GM12878 (cell line): ENCODE results near the gene CCNY. TPM values are rescaled to one million over a fixed set of nuclear protein-coding genes. Genes with fewer than 3 reads are reported as not detected.

Experiments
- ATAC-seq: fragments of 200-7000 bp; cut with Tn5 transposase; 3 replicates; pipeline ENCODE4 v1.9.1; 2020; ENCODE audit warnings: mild to moderate bottlenecking, moderate library complexity
- BruUV-seq: library from RNA; stranded (reverse); fragments of 400-500 nt; replicated peaks from 2 replicates; lab custom pipeline; 2021; lab: Mats Ljungman, UMichigan
- CTCF ChIA-PET: fragments of 300-600 bp; sonication (Branson Sonifier 250); formaldehyde crosslinking; extraction: SDS; loops from one replicate; lab custom pipeline; 2021; ENCODE audit warnings: inconsistent platforms; lab: Yijun Ruan, JAX
- POLR2A ChIA-PET: fragments of 350-600 bp; formaldehyde crosslinking; extraction: SDS; loops from one replicate; lab custom pipeline; 2021; ENCODE audit warnings: inconsistent platforms; lab: Charles Lee
- RAD21 ChIA-PET: fragments of 300-600 bp; sonication (Branson Sonifier 250); formaldehyde crosslinking; loops from one replicate; lab custom pipeline; 2023; ENCODE audit warnings: antibody characterized with exemption; ENCODE audit not compliant: unreplicated experiment; lab: Charles Lee
- SMC1A ChIA-PET: fragments of 300-600 bp; sonication (Branson Sonifier 250); formaldehyde crosslinking; loops from one replicate; lab custom pipeline; 2023; ENCODE audit not compliant: unreplicated experiment, uncharacterized antibody; lab: Charles Lee
- DNase-seq: peaks from one replicate; pipeline ENCODE4 v3.0.0-alpha.2; 2011; ENCODE audit warnings: low read depth, low spot score
- FAIRE-seq: peaks from 3 replicates; lab custom pipeline; 2011; peaks lifted over from hg19 to GRCh38; lab: Jason Lieb, UNC
- H2AFZ ChIP-seq: 2 replicates; pipeline ENCODE4 v1.6.0; 2011; ENCODE audit warnings: low read depth, low read length, control low read depth; ENCODE audit not compliant: control insufficient read depth
- H3K27ac ChIP-seq: 2 replicates; pipeline ENCODE4 v1.5.1; 2011; ENCODE audit warnings: control low read depth; ENCODE audit not compliant: control insufficient read depth, insufficient read depth
- H3K27me3 ChIP-seq, 2 experiments: replicated peaks in 1 of 2; 2 replicates each; pipeline versions ENCODE4 v1.6.0 to v1.6.1; 2011; ENCODE audit warnings: low read length in 1 of 2; ENCODE audit not compliant: control insufficient read depth in 2 of 2, insufficient read depth in 2 of 2
- H3K36me3 ChIP-seq, 2 experiments: 2 replicates each; pipeline ENCODE4 v1.5.1; 2011; ENCODE audit warnings: low read length in 1 of 2; ENCODE audit not compliant: control insufficient read depth in 2 of 2, insufficient read depth in 2 of 2
- H3K4me1 ChIP-seq: 2 replicates; pipeline ENCODE4 v1.6.1; 2011; ENCODE audit warnings: mild to moderate bottlenecking, low read length, moderate library complexity, mixed read lengths; ENCODE audit not compliant: control insufficient read depth, insufficient read depth
- H3K4me2 ChIP-seq: 2 replicates; pipeline ENCODE4 v1.6.0; 2011; ENCODE audit warnings: control low read depth; ENCODE audit not compliant: control insufficient read depth, insufficient read depth
- H3K4me3 ChIP-seq: fragments of 200-600 bp; sonication (generic); 2 replicates; pipeline ENCODE4 v1.5.1; 2016
- H3K79me2 ChIP-seq: 2 replicates; pipeline ENCODE4 v1.6.0; 2011; ENCODE audit warnings: low read length; ENCODE audit not compliant: control insufficient read depth, insufficient read depth
- H3K9ac ChIP-seq: 2 replicates; pipeline ENCODE4 v1.8.0; 2011; ENCODE audit warnings: low read length, control low read depth, mixed read lengths; ENCODE audit not compliant: control insufficient read depth, insufficient read depth
- H3K9me3 ChIP-seq: replicated peaks from 3 replicates; pipeline ENCODE4 v1.5.1; 2011; ENCODE audit warnings: mild to moderate bottlenecking, low read length; ENCODE audit not compliant: control insufficient read depth, insufficient read depth
- H4K20me1 ChIP-seq: 2 replicates; pipeline ENCODE4 v1.6.0; 2011; ENCODE audit not compliant: control insufficient read depth, insufficient read depth
- ATF7 ChIP-seq: fragments of 450-650 bp; IDR thresholded peaks from 2 replicates; pipeline ENCODE4 v1.6.1; 2016; ENCODE audit warnings: low read depth, mild to moderate bottlenecking
- BACH1 ChIP-seq: fragments of 450-650 bp; IDR thresholded peaks from 2 replicates; pipeline ENCODE4 v1.6.1; 2017; ENCODE audit warnings: mild to moderate bottlenecking, borderline replicate concordance
- CREM ChIP-seq: IDR thresholded peaks from 2 replicates; pipeline ENCODE4 v1.6.1; 2014; ENCODE audit warnings: antibody characterized with exemption, low read depth
- E4F1 ChIP-seq: fragments of 450-650 bp; IDR thresholded peaks from 2 replicates; pipeline ENCODE4 v1.6.1; 2018; ENCODE audit warnings: borderline replicate concordance, mild to moderate bottlenecking; ENCODE audit not compliant: partially characterized antibody
- ESRRA ChIP-seq: IDR thresholded peaks from 2 replicates; pipeline ENCODE4 v1.6.1; 2012; ENCODE audit warnings: mild to moderate bottlenecking, low read length, improper control_type of control experiment
- FOXK2 ChIP-seq: fragments of 450-650 bp; IDR thresholded peaks from 2 replicates; pipeline ENCODE4 v1.6.1; 2017; ENCODE audit warnings: mild to moderate bottlenecking, moderate library complexity
- HDAC2 ChIP-seq: fragments of 200-600 bp; sonication (generic); IDR thresholded peaks from 2 replicates; pipeline ENCODE4 v1.6.1; 2017
- HDAC6 ChIP-seq: fragments of 200-600 bp; sonication (generic); IDR thresholded peaks from one replicate; pipeline ENCODE4 v1.8.0; 2017; ENCODE audit warnings: antibody characterized with exemption; ENCODE audit not compliant: unreplicated experiment
- JUNB ChIP-seq: IDR thresholded peaks from 2 replicates; pipeline ENCODE4 v1.6.1; 2016; ENCODE audit warnings: antibody characterized with exemption, mild to moderate bottlenecking
- KDM1A ChIP-seq: fragments of 200-600 bp; sonication (generic); IDR thresholded peaks from 2 replicates; pipeline ENCODE4 v1.6.1; 2016; ENCODE audit warnings: borderline replicate concordance
- MXI1 ChIP-seq: fragments of 150-350 bp; IDR thresholded peaks from 2 replicates; pipeline ENCODE4 v1.6.1; 2011; ENCODE audit warnings: low read depth, mild to moderate bottlenecking, inconsistent platforms, low read length, improper control_type of control experiment
- ZNF274 ChIP-seq: IDR thresholded peaks from one replicate; pipeline ENCODE4 v1.8.0; 2011; ENCODE audit not compliant: insufficient read length, insufficient read depth
- ZNF622 ChIP-seq: fragments of 450-650 bp; IDR thresholded peaks from 2 replicates; pipeline ENCODE4 v1.6.1; 2017; ENCODE audit warnings: mild to moderate bottlenecking, inconsistent platforms
- ZNF687 ChIP-seq: fragments of 450-650 bp; IDR thresholded peaks from 2 replicates; pipeline ENCODE4 v1.6.1; 2017; ENCODE audit warnings: mild to moderate bottlenecking, moderate library complexity
- WGBS: methylation state at CpG from one replicate; pipeline ENCODE4 v1.1.6; 2016; ENCODE audit warnings: low lambda C conversion rate; ENCODE audit not compliant: insufficient replicate concordance, insufficient coverage; ENCODE audit errors: missing lambda C conversion rate; 5-methylcytosine and 5-hydroxymethylcytosine counted together
- in situ Hi-C: fragments of 300-500 bp; cut with MboI; formaldehyde crosslinking; loops from 9 replicates; pipeline ENCODE4 v1.14.3; 2018; ENCODE audit warnings: mixed read lengths
- intact Hi-C: fragments of 100-400 bp; cut with micrococcal nuclease; formaldehyde crosslinking; loops from one replicate; pipeline ENCODE4 v1.14.2; 2022; ENCODE audit not compliant: unreplicated experiment
- polyA plus RNA-seq, 11 experiments: library from polyadenylated mRNA; depleted of rRNA in 4 of 11; unstranded in 6 of 11; stranded (reverse) in 5 of 11; fragments of >200 nt; fragmentation: Nextera tagmentation in 4 of 11; fragmentation: Illumina TruSeq in 1 of 11; extraction: Ambion mirVana in 4 of 11; extraction: Trizol in 1 of 11; gene quantifications; 1 replicate in 1 of 11; 2 replicates in 10 of 11; pipeline versions ENCODE4 v1.2.1 to v1.2.3, GENCODE V29; 2011 to 2016; ENCODE audit warnings: inconsistent platforms in 2 of 11, missing spikeins in 2 of 11, low read depth in 1 of 11
- total RNA-seq, 4 experiments: library from RNA; depleted of rRNA in 3 of 4; stranded (reverse); fragments of >200 nt in 3 of 4; fragmentation: Illumina TruSeq in 1 of 4; extraction: Trizol in 1 of 4; gene quantifications; 2 replicates each; pipeline versions ENCODE4 v1.2.1 to v1.2.3, GENCODE V29; 2013 to 2021
- TF ChIP-seq, protein P1 (sequence below): fragments of 450-650 bp; IDR thresholded peaks from 2 replicates; pipeline ENCODE4 v1.6.1; 2017; ENCODE audit warnings: borderline replicate concordance
- TF ChIP-seq, protein P2 (sequence below): fragments of 450-650 bp; IDR thresholded peaks from 2 replicates; pipeline ENCODE4 v1.6.1; 2017; ENCODE audit warnings: mild to moderate bottlenecking, low read depth, inconsistent platforms; ENCODE audit not compliant: poor library complexity, severe bottlenecking

The CCNY gene
- total and polyA plus RNA-seq, 10 of the 15 experiments (the other 5 are each of a cell fraction or from before 2014, with no cell fraction given): 3.6 to 50.0 (median 26.1) TPM

DNA sequence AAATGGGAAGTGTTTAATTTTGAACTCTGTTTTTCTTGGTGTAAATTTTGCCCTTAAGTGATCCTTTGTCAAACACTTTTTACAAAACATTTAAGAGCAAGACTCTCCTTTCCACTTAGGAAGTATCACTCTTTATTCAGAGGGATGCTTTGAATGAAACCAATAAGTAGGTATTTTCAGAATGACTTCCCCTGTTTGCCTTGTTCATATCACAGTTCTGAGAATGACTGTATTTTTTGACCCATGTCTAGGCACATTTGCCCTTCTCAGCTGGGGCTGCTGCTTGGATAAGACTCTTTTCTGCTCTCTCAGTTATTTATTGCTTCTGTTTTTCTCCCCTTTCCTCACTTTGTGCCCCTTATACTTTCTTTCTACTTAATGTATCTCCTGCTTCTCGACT lies 98.2 kb downstream of the CCNY start (continued):
- TF ChIP-seq E4F1: no peak
- TF ChIP-seq ATF7: no peak
- TF ChIP-seq, protein P1, sequence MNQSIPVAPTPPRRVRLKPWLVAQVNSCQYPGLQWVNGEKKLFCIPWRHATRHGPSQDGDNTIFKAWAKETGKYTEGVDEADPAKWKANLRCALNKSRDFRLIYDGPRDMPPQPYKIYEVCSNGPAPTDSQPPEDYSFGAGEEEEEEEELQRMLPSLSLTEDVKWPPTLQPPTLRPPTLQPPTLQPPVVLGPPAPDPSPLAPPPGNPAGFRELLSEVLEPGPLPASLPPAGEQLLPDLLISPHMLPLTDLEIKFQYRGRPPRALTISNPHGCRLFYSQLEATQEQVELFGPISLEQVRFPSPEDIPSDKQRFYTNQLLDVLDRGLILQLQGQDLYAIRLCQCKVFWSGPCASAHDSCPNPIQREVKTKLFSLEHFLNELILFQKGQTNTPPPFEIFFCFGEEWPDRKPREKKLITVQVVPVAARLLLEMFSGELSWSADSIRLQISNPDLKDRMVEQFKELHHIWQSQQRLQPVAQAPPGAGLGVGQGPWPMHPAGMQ: no peak
- TF ChIP-seq FOXK2: no peak
- peak; percentile 87 for TF ChIP-seq JUNB
- TF ChIP-seq BACH1: no peak
- TF ChIP-seq ZNF274: no peak
- TF ChIP-seq HDAC6: no peak
- TF ChIP-seq CREM: no peak

- no peak overlapping the region for H2AFZ ChIP-seq
- no peak for FAIRE-seq
- H3K9ac ChIP-seq: no peak overlapping the region
- no peak overlapping the region for H3K4me2 ChIP-seq
- BruUV-seq: no TSS peak
- 95% methylated on average over 4 of the region's 4 CpGs for WGBS
- no peak for ATAC-seq
- SMC1A ChIA-PET: no interaction called here
- no peaks in the 10 kb centered on the region for H3K27me3 ChIP-seq
- RAD21 ChIA-PET: no interaction called here
- H3K27ac ChIP-seq: no peak overlapping the region
- in situ Hi-C loops: no loop called here
- no peaks in the 10 kb centered on the region for H3K36me3 ChIP-seq
- H4K20me1 ChIP-seq: no peaks in the 10 kb centered on the region
- intact Hi-C loops: no loop called here
- H3K4me1 ChIP-seq: peaks cover 4% of the 10 kb centered on the region
- CTCF ChIA-PET: no interaction called here
- no peak overlapping the region for H3K4me3 ChIP-seq
- no peaks in the 10 kb centered on the region; the same call in none of the 2 replicates for H3K79me2 ChIP-seq
- peaks cover 7% of the 10 kb centered on the region; the same call in 2 of the 3 replicates for H3K9me3 ChIP-seq
- no peak for DNase-seq
- POLR2A ChIA-PET: no interaction called here
- TF ChIP-seq ZNF687: no peak
- TF ChIP-seq ZNF622: no peak
- TF ChIP-seq ESRRA: no peak
- TF ChIP-seq HDAC2: no peak
- TF ChIP-seq MXI1: no peak
- TF ChIP-seq KDM1A: no peak
- TF ChIP-seq, protein P2, sequence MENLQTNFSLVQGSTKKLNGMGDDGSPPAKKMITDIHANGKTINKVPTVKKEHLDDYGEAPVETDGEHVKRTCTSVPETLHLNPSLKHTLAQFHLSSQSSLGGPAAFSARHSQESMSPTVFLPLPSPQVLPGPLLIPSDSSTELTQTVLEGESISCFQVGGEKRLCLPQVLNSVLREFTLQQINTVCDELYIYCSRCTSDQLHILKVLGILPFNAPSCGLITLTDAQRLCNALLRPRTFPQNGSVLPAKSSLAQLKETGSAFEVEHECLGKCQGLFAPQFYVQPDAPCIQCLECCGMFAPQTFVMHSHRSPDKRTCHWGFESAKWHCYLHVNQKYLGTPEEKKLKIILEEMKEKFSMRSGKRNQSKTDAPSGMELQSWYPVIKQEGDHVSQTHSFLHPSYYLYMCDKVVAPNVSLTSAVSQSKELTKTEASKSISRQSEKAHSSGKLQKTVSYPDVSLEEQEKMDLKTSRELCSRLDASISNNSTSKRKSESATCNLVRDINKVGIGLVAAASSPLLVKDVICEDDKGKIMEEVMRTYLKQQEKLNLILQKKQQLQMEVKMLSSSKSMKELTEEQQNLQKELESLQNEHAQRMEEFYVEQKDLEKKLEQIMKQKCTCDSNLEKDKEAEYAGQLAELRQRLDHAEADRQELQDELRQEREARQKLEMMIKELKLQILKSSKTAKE: no peak
Observed at GRCh38 chr10:35435824-35436223, 99.5 kb downstream of the CCNY start.
